ENCODE data around the gene KIF3B. TPM values are rescaled to one million over a fixed set of nuclear protein-coding genes. Genes with fewer than 3 reads are reported as not detected.
"Not testable (repeated sequence)": the region's sequence is repeated elsewhere in the genome, so short reads cannot be mapped to it uniquely, and the experiment has no call there.

The KIF3B gene
- total RNA-seq, 8 experiments from 2014 or later, result 24.8 to 64.7 (median 28.9) TPM

- H3K4me3 ChIP-seq; in situ Hi-C loops (cut with MboI; ENCODE audit: low pct_unique_long_range_greater_than_20kb in 2 of 9, low sequenced_read_pairs in 9 of 9, unreplicated experiment in 9 of 9); H3K27ac ChIP-seq; ATAC-seq (replicated peaks in 6 of 8): not testable (repeated sequence)
- WGBS, 10 experiments, result 94 to 100% (median 100%) methylated on average over 1 to 4 of the region's 4 CpGs; no CpG with 5 or more reads in 5 of the 10 experiments
- H3K4me1 ChIP-seq (replicated peaks in 1 of 2), result peaks cover 12 to 13% of the 10 kb centered on the region in 2 donors
Observed at GRCh38 chr20:32289299-32289660, 11.8 kb downstream of the KIF3B start.

GRCh38 chr20:32289661-32290431 is 12.4 kb downstream of the KIF3B start:
- no peak overlapping the region for H3K27ac ChIP-seq
- H3K4me1 ChIP-seq (replicated peaks in 1 of 2), result peaks cover 12 to 13% of the 10 kb centered on the region in 2 donors
- in situ Hi-C loops (cut with MboI; ENCODE audit: low pct_unique_long_range_greater_than_20kb in 2 of 9, low sequenced_read_pairs in 9 of 9, unreplicated experiment in 9 of 9), result no loop called here
- H3K4me3 ChIP-seq, result no peak overlapping the region
- WGBS, 10 experiments, result 62 to 100% (median 91%) methylated on average over 1 to 13 of the region's 15 CpGs
- ATAC-seq (replicated peaks in 6 of 8), result no peak

GRCh38 chr20:32291166-32291565 is 13.7 kb downstream of the KIF3B start:
- Histone ChIP-seq H3K4me3 (no peak overlapping the region), H3K27ac (no peak overlapping the region), H3K4me1 (replicated peaks in 1 of 2) (peaks cover 5 to 6% of the 10 kb centered on the region in 2 donors)
- ATAC-seq (replicated peaks in 6 of 8), result no peak
- in situ Hi-C loops (cut with MboI; ENCODE audit: low pct_unique_long_range_greater_than_20kb in 2 of 9, low sequenced_read_pairs in 9 of 9, unreplicated experiment in 9 of 9), result no loop called here
- WGBS, 10 experiments, result 82 to 100% (median 100%) methylated on average over 1 of the region's 1 CpG

GRCh38 chr20:32292548-32292947 is 15.1 kb downstream of the KIF3B start:
- Histone ChIP-seq H3K27ac (no peak overlapping the region), H3K4me3 (no peak overlapping the region), H3K4me1 (replicated peaks in 1 of 2) (peaks cover 6 to 7% of the 10 kb centered on the region in 2 donors)
- in situ Hi-C loops (cut with MboI; ENCODE audit: low pct_unique_long_range_greater_than_20kb in 2 of 9, low sequenced_read_pairs in 9 of 9, unreplicated experiment in 9 of 9), result no loop called here
- ATAC-seq (replicated peaks in 6 of 8), result no peak
- WGBS, 10 experiments, result 90 to 100% (median 95%) methylated on average over 1 to 6 of the region's 8 CpGs; no CpG with 5 or more reads in 5 of the 10 experiments

- WGBS, 10 experiments, result 20 to 79% (median 38%) methylated on average over 1 to 4 of the region's 4 CpGs; no CpG with 5 or more reads in 1 of the 10 experiments
Observed at GRCh38 chr20:32294071-32294470, 16.6 kb downstream of the KIF3B start.

GRCh38 chr20:32296412-32296811 is 19.0 kb downstream of the KIF3B start:
- no peak overlapping the region for H3K27ac ChIP-seq
- WGBS, 10 experiments, result 0 to 72% (median 43%) methylated on average over 2 to 6 of the region's 6 CpGs; no CpG with 5 or more reads in 2 of the 10 experiments
- in situ Hi-C loops (cut with MboI; ENCODE audit: low pct_unique_long_range_greater_than_20kb in 2 of 9, low sequenced_read_pairs in 9 of 9, unreplicated experiment in 9 of 9), result no loop called here
- ATAC-seq (replicated peaks in 6 of 8), result peak in 2 of 8 experiments; percentile 38 to 43
- H3K4me3 ChIP-seq, result no peak overlapping the region
- peaks cover 8 to 10% of the 10 kb centered on the region in 2 donors for H3K4me1 ChIP-seq (replicated peaks in 1 of 2)

More at GRCh38 chr20:32294071-32294470, 16.6 kb downstream of the KIF3B start:
- in situ Hi-C loops (cut with MboI; ENCODE audit: low pct_unique_long_range_greater_than_20kb in 2 of 9, low sequenced_read_pairs in 9 of 9, unreplicated experiment in 9 of 9), result no loop called here
- no peak overlapping the region for H3K27ac ChIP-seq
- peaks cover 6 to 7% of the 10 kb centered on the region in 2 donors for H3K4me1 ChIP-seq (replicated peaks in 1 of 2)
- H3K4me3 ChIP-seq, result no peak overlapping the region
- ATAC-seq (replicated peaks in 6 of 8), result no peak

GRCh38 chr20:32296819-32297420 is 19.5 kb downstream of the KIF3B start:
- 10 to 83% (median 67%) methylated on average over 1 to 6 of the region's 6 CpGs; no CpG with 5 or more reads in 1 of the 10 experiments for WGBS, 10 experiments
- Histone ChIP-seq H3K4me3 (no peak overlapping the region), H3K27ac (no peak overlapping the region), H3K4me1 (replicated peaks in 1 of 2) (peaks cover 13 to 15% of the 10 kb centered on the region in 2 donors)
- peak in 1 of 8 experiments; percentile 53 for ATAC-seq (replicated peaks in 6 of 8)
- in situ Hi-C loops (cut with MboI; ENCODE audit: low pct_unique_long_range_greater_than_20kb in 2 of 9, low sequenced_read_pairs in 9 of 9, unreplicated experiment in 9 of 9), result no loop called here

- peaks cover 18 to 20% of the 10 kb centered on the region in 2 donors for H3K4me1 ChIP-seq (replicated peaks in 1 of 2)
- WGBS, 10 experiments, result 67 to 100% (median 94%) methylated on average over 1 to 4 of the region's 4 CpGs; no CpG with 5 or more reads in 1 of the 10 experiments
- no peak for ATAC-seq (replicated peaks in 6 of 8)
- in situ Hi-C loops (cut with MboI; ENCODE audit: low pct_unique_long_range_greater_than_20kb in 2 of 9, low sequenced_read_pairs in 9 of 9, unreplicated experiment in 9 of 9), result no loop called here
- no peak overlapping the region for H3K4me3 ChIP-seq
- no peak overlapping the region for H3K27ac ChIP-seq
Observed at GRCh38 chr20:32297439-32297838, 20.0 kb downstream of the KIF3B start.

GRCh38 chr20:32300647-32301046 is 23.2 kb downstream of the KIF3B start:
- in situ Hi-C loops (cut with MboI; ENCODE audit: low pct_unique_long_range_greater_than_20kb in 2 of 9, low sequenced_read_pairs in 9 of 9, unreplicated experiment in 9 of 9), result no loop called here
- no peak overlapping the region for H3K27ac ChIP-seq
- WGBS, 10 experiments, result 73 to 100% (median 99%) methylated on average over 1 to 5 of the region's 6 CpGs; no CpG with 5 or more reads in 4 of the 10 experiments
- ATAC-seq (replicated peaks in 6 of 8), result no peak
- H3K4me3 ChIP-seq, result no peak overlapping the region
- H3K4me1 ChIP-seq (replicated peaks in 1 of 2), result peaks cover 17 to 28% of the 10 kb centered on the region in 2 donors

- WGBS, 10 experiments, result 50 to 100% (median 80%) methylated on average over 1 to 5 of the region's 5 CpGs; no CpG with 5 or more reads in 1 of the 10 experiments
- in situ Hi-C loops (cut with MboI; ENCODE audit: low pct_unique_long_range_greater_than_20kb in 2 of 9, low sequenced_read_pairs in 9 of 9, unreplicated experiment in 9 of 9), result no loop called here
Observed at GRCh38 chr20:32301719-32302506, 24.5 kb downstream of the KIF3B start.

GRCh38 chr20:32302507-32302872 is 25.0 kb downstream of the KIF3B start:
- Histone ChIP-seq H3K4me1 (replicated peaks in 1 of 2) (peaks cover 17 to 25% of the 10 kb centered on the region in 2 donors), H3K4me3 (no peak overlapping the region), H3K27ac (peak overlapping the region; percentile 9 to 18)
- ATAC-seq (replicated peaks in 6 of 8), result peak in 2 of 8 experiments; percentile 14 to 31
- in situ Hi-C loops (cut with MboI; ENCODE audit: low pct_unique_long_range_greater_than_20kb in 2 of 9, low sequenced_read_pairs in 9 of 9, unreplicated experiment in 9 of 9), result no loop called here
- 60 to 100% (median 80%) methylated on average over 1 to 5 of the region's 6 CpGs; no CpG with 5 or more reads in 2 of the 10 experiments for WGBS, 10 experiments

More at GRCh38 chr20:32301719-32302506, 24.5 kb downstream of the KIF3B start:
- Histone ChIP-seq H3K4me3 (no peak overlapping the region), H3K27ac (peak overlapping the region in 1 of 2 donors; percentile 18), H3K4me1 (replicated peaks in 1 of 2) (peaks cover 17 to 26% of the 10 kb centered on the region in 2 donors)
- ATAC-seq (replicated peaks in 6 of 8), result peak in 2 of 8 experiments; percentile 32 to 49

- Histone ChIP-seq H3K4me1 (replicated peaks in 1 of 2) (peaks cover 17 to 25% of the 10 kb centered on the region in 2 donors), H3K27ac (peak overlapping the region in 1 of 2 donors; percentile 10), H3K4me3 (no peak overlapping the region)
- WGBS, 10 experiments, result 25 to 79% (median 63%) methylated on average over 1 to 2 of the region's 2 CpGs; no CpG with 5 or more reads in 2 of the 10 experiments
- ATAC-seq (replicated peaks in 6 of 8), result peak in 5 of 8 experiments; percentile 43 to 74 (median 49)
- in situ Hi-C loops (cut with MboI; ENCODE audit: low pct_unique_long_range_greater_than_20kb in 2 of 9, low sequenced_read_pairs in 9 of 9, unreplicated experiment in 9 of 9), result no loop called here
Observed at GRCh38 chr20:32304131-32304746, 26.8 kb downstream of the KIF3B start.
